ENCODE data around the gene AZIN2. TPM values are rescaled to one million over a fixed set of nuclear protein-coding genes. Genes with fewer than 3 reads are reported as not detected.

The AZIN2 gene
- total and polyA plus RNA-seq, 2 of the 8 experiments (the other 6 are each of a cell fraction or from before 2014, with no cell fraction given): 0.22 to 0.91 TPM

DNA sequence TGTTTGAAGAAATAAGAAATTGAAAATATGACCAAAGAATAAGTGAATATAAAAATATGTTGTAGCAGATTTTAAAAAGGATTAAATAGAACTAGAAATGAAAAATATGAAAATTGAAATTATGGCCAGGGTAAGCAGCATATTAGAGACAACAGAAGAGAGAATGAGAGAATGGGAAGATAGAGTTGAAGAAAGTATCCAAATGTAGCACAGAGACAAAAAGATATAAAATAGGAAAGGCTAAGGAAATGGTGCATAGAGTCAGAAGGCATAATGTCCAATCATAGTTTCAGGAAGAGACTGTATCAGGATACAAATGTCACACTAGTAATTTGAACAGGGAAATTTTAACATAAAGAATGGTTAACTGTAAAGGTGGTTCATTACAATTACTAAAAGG lies 29.5 kb downstream of the AZIN2 start:
- no peaks in the 10 kb centered on the region; a peak in 1 of 4 replicates for H3K9me3 ChIP-seq (ENCODE audit: insufficient read depth in 2 of 2, low read depth in 1 of 2, low read length in 1 of 2)
- no peak overlapping the region for H4K91ac ChIP-seq (replicated peaks; ENCODE audit: insufficient read length, low read length)
- FAIRE-seq: no peak
- H3K4ac ChIP-seq (replicated peaks; ENCODE audit: insufficient read length, low read depth, low read length): no peak overlapping the region
- no peaks in the 10 kb centered on the region for H3K23me2 ChIP-seq (ENCODE audit: low read depth, low read length)
- H2AK5ac ChIP-seq (ENCODE audit: low read depth, low read length): no peak overlapping the region
- no peaks in the 10 kb centered on the region for H3K36me3 ChIP-seq (ENCODE audit: control insufficient read depth in 2 of 4, insufficient read depth in 4 of 4, low read length in 3 of 4)
- H3K27ac ChIP-seq (ENCODE audit: low read depth, low read length): no peak overlapping the region
- H3K56ac ChIP-seq (replicated peaks; ENCODE audit: insufficient read length, low read depth, low read length): no peak overlapping the region
- H3K79me2 ChIP-seq (ENCODE audit: control insufficient read depth in 1 of 2, insufficient read depth in 2 of 2, low read length in 2 of 2): no peaks in the 10 kb centered on the region
- H4K20me1 ChIP-seq (replicated peaks in 1 of 2; ENCODE audit: control insufficient read depth in 1 of 2, insufficient read depth in 2 of 2, low read length in 2 of 2): no peaks in the 10 kb centered on the region
- H3K18ac ChIP-seq (ENCODE audit: extremely low read depth, low read length): no peak overlapping the region
- H3K14ac ChIP-seq (ENCODE audit: insufficient read length): no peak overlapping the region
- H3K4me1 ChIP-seq (replicated peaks in 1 of 4; ENCODE audit: control insufficient read depth in 3 of 4, insufficient read depth in 4 of 4, low read length in 3 of 4): no peaks in the 10 kb centered on the region
- ChIA-PET CTCF (ENCODE audit: partially characterized antibody) (interaction anchor here (1.0 to 2.0 kb wide), 3 partner anchors 16 to 185 kb away, joined by 3 to 5 read pairs (median 4); no protein-coding TSS in a partner anchor), POLR2A (ENCODE audit: partially characterized antibody) (no interaction called here)
- no peaks in the 10 kb centered on the region for H3K79me1 ChIP-seq (ENCODE audit: low read depth, low read length)
- H2BK15ac ChIP-seq (ENCODE audit: low read length): no peak overlapping the region
- no peak overlapping the region for H3K9ac ChIP-seq (replicated peaks in 1 of 4; ENCODE audit: extremely low read depth in 1 of 4, low read depth in 3 of 4, low read length in 3 of 4)
- no peak overlapping the region for H2AFZ ChIP-seq (ENCODE audit: low read length)
- H2BK120ac ChIP-seq (replicated peaks; ENCODE audit: low read depth, low read length): no peak overlapping the region
- H4K8ac ChIP-seq (ENCODE audit: extremely low read depth, insufficient read depth, low read length): no peak overlapping the region
- no peak overlapping the region for H2BK5ac ChIP-seq (ENCODE audit: low read depth, low read length)
- no peak overlapping the region for H3K4me3 ChIP-seq (ENCODE audit: extremely low read depth in 1 of 4, insufficient read depth in 2 of 4, low read depth in 3 of 4, low read length in 4 of 4)
- no peak for DNase-seq (ENCODE audit: low read depth in 1 of 2, low spot score in 2 of 2)
- H3K4me2 ChIP-seq (ENCODE audit: insufficient read depth in 1 of 2, low read depth in 2 of 2, low read length in 2 of 2): no peak overlapping the region
- no peak overlapping the region for H4K5ac ChIP-seq (ENCODE audit: insufficient read length, low read depth, low read length)
- no peak overlapping the region for H2BK12ac ChIP-seq (ENCODE audit: low read depth, low read length)
- no peak overlapping the region for H2BK20ac ChIP-seq (ENCODE audit: low read length)
- H3K27me3 ChIP-seq (replicated peaks in 1 of 4; ENCODE audit: control insufficient read depth in 3 of 4, extremely low read depth in 1 of 4, insufficient read depth in 3 of 4, low read length in 3 of 4): 0 out of 7 replicates have a peak, but pooled peaks cover 0 to 2% (median 0%) of the 10 kb centered on the region in 4 experiments
- H3K23ac ChIP-seq (ENCODE audit: insufficient read length): no peak overlapping the region
- TF ChIP-seq, protein P1, sequence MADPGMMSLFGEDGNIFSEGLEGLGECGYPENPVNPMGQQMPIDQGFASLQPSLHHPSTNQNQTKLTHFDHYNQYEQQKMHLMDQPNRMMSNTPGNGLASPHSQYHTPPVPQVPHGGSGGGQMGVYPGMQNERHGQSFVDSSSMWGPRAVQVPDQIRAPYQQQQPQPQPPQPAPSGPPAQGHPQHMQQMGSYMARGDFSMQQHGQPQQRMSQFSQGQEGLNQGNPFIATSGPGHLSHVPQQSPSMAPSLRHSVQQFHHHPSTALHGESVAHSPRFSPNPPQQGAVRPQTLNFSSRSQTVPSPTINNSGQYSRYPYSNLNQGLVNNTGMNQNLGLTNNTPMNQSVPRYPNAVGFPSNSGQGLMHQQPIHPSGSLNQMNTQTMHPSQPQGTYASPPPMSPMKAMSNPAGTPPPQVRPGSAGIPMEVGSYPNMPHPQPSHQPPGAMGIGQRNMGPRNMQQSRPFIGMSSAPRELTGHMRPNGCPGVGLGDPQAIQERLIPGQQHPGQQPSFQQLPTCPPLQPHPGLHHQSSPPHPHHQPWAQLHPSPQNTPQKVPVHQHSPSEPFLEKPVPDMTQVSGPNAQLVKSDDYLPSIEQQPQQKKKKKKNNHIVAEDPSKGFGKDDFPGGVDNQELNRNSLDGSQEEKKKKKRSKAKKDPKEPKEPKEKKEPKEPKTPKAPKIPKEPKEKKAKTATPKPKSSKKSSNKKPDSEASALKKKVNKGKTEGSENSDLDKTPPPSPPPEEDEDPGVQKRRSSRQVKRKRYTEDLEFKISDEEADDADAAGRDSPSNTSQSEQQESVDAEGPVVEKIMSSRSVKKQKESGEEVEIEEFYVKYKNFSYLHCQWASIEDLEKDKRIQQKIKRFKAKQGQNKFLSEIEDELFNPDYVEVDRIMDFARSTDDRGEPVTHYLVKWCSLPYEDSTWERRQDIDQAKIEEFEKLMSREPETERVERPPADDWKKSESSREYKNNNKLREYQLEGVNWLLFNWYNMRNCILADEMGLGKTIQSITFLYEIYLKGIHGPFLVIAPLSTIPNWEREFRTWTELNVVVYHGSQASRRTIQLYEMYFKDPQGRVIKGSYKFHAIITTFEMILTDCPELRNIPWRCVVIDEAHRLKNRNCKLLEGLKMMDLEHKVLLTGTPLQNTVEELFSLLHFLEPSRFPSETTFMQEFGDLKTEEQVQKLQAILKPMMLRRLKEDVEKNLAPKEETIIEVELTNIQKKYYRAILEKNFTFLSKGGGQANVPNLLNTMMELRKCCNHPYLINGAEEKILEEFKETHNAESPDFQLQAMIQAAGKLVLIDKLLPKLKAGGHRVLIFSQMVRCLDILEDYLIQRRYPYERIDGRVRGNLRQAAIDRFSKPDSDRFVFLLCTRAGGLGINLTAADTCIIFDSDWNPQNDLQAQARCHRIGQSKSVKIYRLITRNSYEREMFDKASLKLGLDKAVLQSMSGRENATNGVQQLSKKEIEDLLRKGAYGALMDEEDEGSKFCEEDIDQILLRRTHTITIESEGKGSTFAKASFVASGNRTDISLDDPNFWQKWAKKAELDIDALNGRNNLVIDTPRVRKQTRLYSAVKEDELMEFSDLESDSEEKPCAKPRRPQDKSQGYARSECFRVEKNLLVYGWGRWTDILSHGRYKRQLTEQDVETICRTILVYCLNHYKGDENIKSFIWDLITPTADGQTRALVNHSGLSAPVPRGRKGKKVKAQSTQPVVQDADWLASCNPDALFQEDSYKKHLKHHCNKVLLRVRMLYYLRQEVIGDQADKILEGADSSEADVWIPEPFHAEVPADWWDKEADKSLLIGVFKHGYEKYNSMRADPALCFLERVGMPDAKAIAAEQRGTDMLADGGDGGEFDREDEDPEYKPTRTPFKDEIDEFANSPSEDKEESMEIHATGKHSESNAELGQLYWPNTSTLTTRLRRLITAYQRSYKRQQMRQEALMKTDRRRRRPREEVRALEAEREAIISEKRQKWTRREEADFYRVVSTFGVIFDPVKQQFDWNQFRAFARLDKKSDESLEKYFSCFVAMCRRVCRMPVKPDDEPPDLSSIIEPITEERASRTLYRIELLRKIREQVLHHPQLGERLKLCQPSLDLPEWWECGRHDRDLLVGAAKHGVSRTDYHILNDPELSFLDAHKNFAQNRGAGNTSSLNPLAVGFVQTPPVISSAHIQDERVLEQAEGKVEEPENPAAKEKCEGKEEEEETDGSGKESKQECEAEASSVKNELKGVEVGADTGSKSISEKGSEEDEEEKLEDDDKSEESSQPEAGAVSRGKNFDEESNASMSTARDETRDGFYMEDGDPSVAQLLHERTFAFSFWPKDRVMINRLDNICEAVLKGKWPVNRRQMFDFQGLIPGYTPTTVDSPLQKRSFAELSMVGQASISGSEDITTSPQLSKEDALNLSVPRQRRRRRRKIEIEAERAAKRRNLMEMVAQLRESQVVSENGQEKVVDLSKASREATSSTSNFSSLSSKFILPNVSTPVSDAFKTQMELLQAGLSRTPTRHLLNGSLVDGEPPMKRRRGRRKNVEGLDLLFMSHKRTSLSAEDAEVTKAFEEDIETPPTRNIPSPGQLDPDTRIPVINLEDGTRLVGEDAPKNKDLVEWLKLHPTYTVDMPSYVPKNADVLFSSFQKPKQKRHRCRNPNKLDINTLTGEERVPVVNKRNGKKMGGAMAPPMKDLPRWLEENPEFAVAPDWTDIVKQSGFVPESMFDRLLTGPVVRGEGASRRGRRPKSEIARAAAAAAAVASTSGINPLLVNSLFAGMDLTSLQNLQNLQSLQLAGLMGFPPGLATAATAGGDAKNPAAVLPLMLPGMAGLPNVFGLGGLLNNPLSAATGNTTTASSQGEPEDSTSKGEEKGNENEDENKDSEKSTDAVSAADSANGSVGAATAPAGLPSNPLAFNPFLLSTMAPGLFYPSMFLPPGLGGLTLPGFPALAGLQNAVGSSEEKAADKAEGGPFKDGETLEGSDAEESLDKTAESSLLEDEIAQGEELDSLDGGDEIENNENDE (IDR thresholded peaks at IDR 0.05; ENCODE audit: insufficient replicate concordance, low read length): no peak

Measured in H1 (cell line).